Measurements from ENCODE around the gene LTO1.

The LTO1 gene

DNA sequence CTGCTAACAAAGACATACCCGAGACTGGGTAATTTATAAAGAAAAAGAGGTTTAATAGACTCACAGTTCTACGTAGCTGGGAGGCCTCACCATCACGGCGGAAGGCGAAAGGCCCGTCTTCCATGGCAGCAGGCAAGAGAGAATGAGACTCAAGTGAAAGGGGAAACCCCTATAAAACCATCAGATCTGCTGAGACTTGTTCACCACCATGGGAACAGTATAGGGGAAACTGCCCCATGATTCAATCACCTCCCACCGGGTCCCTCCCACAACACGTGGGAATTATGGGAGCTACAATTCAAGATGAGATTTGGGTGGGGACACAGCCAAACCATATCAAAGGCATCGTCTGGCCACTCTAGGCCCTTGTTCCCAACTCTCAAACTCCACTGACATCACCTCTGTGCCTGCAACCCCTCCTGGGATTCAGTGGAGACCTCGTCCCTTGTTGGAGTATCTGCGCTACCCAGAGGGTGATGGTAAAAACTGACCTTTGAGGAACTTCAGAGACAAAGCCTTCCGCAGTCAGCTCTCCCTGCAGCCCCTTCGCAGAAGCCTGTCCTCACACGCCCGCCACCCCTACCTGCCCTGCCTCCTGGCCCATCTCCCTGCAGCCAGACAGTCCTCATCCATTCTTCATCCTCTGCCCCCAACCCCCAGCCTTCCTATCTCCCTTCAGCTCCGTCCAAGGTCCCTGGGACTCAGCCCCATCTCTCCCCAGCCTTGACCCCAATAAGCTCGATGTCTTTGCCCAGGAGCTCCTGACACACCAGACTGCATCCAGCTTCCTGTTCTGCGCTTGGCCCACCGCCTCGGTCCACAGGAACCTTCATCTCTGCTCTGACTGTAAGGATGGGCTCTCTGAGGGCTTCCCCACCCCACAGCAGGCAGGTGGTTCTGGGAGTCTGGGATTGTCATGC, 18.4 kb downstream of the LTO1 start:
- DNase-seq, result no peak

DNA sequence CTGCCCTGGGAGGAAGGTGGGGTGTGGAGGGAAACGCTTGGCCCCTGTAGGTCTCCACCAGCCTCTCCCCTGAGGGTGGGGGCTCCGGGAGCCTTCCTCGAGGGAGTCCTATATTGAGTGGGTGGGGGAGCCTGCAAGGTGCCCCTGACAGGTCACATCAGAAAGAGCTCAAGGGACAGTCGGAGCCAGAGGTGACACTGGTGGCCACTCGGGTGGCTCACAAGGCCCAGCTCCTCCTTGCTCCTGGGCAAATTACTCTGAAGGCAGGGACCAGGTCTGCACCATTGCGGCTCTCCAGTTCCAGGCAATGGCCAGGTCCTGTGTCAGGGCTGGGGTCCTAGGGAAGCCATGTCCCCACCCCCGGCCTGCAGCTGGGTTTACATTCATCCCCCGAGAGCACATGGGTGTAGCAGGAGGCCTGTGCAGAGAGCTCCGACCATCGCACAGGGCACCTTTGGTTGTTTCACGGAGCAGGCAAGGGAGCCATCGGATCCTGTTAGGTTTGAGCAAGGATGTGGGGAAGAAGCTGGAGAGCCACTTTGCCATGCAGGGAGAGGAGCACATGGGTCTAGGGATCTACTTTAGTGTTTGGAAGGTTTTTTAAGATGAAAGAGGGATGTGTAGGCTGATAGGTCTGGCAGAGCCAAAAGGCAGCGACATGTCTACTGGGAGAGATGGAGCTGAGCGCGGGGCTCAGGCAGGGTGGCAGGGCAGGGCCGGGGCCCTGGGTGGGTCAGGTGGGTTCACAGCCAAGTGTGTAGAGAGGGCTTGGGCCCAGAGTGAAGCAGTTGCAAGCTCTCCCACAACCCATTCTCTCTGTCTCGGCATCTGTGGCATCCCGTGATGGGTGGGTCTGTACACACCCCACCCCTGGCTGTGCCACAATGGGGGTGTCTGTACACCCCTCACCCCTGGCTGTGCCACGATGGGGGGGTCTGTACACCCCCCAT, 19.4 kb downstream of the LTO1 start:
- DNase-seq, result no peak

DNA sequence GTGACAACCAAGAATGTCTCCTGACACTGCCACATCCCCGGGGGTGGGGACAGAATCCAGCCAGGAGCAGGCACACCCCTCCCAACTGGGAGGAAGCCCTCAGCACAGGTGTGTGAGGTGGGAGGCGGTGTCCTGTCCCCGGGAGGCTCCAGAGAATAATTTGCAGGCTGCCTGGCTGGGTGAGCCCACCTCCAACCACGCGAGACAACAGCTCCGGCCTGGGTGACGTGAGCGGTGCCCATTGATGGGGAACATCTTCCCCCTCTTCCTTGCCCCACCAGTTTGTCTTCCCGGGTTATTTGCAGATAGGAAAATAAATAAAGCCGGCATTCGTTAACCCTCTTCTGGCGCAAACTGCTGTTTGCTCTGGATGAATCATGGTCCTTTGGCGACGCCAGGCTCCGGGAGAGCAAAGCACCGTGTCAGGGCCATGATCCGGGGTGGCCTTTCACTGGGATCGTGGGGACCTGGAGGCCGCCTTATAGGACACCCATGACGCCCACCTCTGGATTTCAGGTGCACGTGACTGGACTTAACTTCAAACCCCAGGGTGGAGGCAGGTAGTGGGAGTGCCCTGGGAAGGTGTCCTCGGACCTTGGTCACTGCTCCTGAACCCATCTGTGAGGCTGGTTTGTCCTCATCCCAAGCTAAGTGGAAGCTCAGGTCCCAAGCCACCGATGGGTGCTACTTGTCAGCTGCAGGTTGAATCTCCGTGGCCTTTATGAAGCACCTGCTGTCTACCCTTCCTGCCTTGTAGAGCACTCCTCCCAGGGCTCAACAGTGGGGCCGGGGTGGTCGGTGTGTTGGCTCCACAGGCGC, 20.3 kb downstream of the LTO1 start:
- no peak for DNase-seq

DNA sequence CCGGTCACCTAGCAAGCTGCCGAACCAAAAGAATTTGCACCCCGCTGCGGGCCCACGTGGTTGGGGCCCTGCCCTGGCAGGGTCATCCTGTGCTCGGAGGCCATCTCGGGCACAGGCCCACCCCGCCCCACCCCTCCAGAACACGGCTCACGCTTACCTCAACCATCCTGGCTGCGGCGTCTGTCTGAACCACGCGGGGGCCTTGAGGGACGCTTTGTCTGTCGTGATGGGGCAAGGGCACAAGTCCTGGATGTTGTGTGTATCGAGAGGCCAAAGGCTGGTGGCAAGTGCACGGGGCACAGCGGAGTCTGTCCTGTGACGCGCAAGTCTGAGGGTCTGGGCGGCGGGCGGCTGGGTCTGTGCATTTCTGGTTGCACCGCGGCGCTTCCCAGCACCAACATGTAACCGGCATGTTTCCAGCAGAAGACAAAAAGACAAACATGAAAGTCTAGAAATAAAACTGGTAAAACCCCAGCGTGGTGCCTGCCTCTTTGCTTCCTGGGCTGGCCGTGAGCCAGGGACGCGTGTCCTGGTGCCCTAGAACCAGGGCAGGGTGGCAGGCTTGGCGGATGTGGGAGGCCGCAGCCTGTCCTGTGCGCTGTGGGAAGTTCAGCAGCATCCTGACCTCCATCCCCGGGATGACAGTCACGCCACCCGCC, 21.0 kb downstream of the LTO1 start:
- no peak for DNase-seq

DNA sequence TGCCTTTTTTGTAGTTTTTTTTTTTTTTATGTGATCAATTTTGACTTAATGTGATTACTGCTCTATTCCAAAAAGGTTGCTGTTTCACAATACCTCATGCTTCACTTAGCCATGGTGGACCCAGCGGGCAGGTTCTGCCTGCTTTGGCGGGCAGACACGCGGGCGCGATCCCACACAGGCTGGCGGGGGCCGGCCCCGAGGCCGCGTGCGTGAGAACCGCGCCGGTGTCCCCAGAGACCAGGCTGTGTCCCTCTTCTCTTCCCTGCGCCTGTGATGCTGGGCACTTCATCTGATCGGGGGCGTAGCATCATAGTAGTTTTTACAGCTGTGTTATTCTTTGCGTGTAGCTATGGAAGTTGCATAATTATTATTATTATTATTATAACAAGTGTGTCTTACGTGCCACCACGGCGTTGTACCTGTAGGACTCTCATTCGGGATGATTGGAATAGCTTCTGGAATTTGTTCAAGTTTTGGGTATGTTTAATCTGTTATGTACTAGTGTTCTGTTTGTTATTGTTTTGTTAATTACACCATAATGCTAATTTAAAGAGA, 21.7 kb downstream of the LTO1 start:
- DNase-seq, result no peak

DNA sequence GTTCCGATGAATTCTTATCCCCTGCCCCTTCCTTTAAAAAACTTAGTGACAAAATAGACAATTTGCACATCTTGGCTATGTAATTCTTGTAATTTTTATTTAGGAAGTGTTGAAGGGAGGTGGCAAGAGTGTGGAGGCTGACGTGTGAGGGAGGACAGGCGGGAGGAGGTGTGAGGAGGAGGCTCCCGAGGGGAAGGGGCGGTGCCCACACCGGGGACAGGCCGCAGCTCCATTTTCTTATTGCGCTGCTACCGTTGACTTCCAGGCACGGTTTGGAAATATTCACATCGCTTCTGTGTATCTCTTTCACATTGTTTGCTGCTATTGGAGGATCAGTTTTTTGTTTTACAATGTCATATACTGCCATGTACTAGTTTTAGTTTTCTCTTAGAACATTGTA, 22.2 kb downstream of the LTO1 start:
- no peak for DNase-seq

DNA sequence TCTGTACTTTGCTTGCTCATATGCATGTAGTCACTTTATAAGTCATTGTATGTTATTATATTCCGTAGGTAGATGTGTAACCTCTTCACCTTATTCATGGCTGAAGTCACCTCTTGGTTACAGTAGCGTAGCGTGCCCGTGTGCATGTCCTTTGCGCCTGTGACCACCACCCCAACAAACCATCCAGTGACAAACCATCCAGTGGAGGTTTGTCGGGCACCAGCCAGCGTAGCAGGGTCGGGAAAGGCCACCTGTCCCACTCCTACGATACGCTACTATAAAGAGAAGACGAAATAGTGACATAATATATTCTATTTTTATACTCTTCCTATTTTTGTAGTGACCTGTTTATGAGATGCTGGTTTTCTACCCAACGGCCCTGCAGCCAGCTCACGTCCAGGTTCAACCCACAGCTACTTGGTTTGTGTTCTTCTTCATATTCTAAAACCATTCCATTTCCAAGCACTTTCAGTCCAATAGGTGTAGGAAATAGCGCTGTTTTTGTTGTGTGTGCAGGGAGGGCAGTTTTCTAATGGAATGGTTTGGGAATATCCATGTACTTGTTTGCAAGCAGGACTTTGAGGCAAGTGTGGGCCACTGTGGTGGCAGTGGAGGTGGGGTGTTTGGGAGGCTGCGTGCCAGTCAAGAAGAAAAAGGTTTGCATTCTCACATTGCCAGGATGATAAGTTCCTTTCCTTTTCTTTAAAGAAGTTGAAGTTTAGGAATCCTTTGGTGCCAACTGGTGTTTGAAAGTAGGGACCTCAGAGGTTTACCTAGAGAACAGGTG, 23.1 kb downstream of the LTO1 start:
- no peak for DNase-seq

DNA sequence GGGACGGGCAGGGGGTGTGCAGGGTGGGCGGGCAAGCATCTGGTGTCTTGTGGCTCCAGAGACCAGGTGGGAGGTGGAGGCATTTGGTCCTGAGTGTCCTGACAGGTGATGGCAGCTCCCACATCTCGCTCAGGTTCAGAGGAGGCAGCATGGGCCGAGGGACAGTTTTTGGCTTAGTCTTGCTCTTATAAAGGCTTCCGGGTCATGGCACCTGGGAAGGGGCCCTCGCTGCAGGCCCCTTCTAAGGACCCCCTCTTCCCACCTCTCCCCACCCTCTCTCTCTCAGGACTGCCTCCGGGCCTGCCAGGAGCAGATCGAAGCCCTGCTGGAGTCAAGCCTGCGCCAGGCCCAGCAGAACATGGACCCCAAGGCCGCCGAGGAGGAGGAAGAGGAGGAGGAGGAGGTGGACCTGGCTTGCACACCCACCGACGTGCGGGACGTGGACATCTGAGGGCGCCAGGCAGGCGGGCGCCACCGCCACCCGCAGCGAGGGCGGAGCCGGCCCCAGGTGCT, 24.3 kb downstream of the LTO1 start:
- DNase-seq, result no peak

DNA sequence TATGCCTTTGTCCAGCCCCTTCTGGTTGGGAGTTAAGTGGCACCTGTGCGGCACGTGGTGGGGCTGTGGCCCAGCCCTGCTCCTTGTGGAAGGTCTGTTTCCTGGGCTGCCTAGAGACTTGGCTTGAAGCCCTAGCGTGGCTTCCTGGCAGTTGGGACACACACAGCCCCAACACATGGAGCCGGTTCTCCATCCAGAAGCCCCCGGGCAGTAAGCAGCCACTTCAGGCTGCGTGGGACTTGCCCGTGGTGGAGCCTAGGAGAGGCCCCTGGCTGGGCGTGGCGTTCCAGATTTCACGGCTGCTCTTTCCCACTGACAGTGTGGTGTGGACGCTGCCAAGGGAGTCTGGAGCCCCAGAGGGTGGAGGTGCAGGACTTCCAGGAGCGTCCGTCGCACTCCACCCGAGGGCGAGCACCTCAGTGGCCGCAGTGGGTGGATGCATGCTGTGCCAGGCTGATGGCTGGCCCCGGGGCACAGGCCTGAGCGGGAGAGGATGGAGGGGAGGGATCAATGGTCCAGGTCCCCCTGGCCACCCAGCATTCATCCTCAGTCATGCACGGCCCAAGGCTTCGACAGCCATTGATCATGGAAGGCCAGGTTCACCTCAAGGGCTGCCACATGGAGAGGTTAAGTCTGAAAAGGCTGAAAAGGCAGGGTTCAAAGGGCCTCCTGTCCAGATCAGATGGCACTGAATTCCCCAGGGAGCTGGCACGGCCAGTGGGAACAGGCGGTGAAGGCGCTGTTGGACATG, 24.9 kb downstream of the LTO1 start:
- DNase-seq, result no peak

- no peak for DNase-seq
Observed at GRCh38 chr11:69649576-69649900, 25.6 kb downstream of the LTO1 start.

DNA sequence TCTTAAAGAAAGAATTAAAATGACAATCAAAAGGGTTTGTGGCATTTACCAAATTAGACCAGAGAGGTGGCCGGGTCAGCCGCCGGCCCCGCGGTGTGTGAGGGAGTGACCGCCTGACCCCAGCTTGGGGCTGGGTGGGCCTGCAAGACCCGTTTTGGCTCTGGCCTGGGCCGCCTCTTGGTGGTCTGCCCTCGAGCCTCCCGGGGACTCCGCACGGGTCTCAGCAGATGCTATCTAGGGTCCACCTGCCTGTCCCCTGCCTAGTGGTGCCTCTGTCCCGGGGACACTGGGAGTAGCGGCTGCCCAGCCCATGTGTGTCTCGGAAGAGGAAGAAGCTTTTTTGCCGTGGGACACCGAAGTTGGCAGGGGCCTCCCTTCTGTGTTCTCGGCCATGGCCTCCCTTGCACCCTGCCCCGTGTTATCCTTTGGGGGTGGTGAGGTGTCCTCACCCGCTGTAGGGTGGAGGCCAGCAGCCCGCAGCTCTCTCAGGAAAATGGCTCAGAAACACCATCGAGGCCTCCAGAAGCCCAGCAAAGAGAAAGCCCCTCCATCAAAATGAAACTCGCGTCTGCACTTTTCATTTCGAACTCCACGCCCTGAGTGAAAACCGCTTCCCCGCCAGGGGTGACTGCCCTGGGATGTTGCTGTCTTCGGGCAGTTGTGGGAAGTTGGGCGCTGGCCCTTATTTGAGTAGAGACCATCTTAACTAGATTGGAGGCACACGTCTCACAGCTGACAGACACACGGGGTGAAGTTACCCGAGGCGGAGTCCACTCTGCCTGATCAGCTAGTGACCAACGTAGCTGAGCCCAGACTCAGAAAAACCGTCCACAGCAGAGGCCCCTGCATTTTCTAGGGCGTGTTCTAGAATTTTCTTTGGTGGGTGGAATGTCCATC, 26.2 kb downstream of the LTO1 start:
- no peak for DNase-seq

DNA sequence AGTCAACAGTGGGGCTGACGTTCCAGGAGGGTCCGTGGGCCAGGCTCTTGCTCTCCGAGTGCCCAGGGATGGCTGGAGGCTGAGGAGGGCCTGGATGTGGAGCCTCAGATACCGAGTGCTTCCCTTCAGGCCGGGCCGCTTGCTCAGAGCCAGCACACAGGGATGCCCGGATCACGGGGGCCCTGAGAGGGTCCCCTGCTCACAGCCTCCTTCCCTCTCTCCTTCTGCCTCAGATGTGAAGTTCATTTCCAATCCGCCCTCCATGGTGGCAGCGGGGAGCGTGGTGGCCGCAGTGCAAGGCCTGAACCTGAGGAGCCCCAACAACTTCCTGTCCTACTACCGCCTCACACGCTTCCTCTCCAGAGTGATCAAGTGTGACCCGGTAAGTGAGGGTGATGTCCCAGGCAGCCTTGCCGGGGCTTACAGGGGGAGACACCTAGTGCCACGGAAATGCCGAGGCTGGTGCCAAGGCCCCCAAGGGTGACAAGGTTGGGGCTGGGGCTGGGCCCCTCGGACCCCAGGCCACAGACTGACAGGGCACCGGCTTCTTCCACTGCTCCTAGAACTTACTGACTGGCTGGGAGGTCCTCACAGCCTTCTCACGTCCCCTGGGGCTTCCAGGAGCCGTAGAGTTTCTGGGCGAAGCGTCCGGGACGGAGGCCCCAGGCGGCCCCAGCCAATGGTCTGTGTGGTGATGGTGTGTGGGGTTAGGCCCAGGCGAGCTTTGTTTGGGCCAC, 27.2 kb downstream of the LTO1 start:
- no peak for DNase-seq

GRCh38 chr11:69647390-69647748, 27.8 kb downstream of the LTO1 start:
- no peak for DNase-seq

DNA sequence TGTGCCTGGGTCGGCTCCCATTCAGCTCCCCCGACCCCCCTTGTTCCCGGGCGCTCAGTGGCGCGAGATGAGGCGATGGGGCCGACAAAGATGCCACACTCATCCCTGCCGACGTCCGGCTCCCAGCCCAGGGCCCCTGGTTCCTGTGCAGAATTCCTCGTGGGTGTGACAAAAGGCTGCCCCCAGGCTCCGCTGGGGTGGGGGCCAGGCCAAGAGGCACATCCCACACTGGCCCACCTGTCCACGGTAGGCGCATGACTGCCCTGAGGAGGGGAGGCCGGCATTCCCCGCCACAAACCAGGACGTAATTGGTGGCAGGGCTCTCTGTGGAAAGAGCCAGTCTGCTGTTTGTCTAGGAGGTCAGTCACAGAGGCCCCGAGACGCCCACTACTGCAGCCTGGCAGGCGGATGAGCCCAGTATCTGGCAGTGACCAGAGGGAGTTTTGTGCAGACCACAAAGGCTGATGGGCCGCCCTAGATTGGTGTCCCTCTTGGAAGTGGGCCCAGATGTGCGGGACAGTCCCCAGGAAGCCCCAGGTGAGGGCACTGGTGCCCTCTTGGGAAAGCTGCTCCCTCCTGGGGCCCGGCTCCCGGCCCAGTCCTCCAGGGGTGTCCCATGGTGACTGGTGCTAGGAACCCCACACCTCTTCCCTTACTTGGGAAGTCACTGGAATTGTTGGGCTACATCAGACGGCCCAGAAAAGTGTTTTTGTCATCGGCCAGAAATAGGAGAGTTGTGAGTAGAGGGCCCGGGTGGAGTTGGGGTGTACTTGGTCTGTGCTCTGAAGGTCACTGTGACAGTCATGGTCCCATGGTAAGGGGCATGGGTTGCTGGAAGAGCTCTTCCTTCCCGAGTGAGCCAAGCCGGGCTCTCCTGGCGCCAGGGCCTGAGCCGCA, 28.4 kb downstream of the LTO1 start:
- DNase-seq, result no peak

DNA sequence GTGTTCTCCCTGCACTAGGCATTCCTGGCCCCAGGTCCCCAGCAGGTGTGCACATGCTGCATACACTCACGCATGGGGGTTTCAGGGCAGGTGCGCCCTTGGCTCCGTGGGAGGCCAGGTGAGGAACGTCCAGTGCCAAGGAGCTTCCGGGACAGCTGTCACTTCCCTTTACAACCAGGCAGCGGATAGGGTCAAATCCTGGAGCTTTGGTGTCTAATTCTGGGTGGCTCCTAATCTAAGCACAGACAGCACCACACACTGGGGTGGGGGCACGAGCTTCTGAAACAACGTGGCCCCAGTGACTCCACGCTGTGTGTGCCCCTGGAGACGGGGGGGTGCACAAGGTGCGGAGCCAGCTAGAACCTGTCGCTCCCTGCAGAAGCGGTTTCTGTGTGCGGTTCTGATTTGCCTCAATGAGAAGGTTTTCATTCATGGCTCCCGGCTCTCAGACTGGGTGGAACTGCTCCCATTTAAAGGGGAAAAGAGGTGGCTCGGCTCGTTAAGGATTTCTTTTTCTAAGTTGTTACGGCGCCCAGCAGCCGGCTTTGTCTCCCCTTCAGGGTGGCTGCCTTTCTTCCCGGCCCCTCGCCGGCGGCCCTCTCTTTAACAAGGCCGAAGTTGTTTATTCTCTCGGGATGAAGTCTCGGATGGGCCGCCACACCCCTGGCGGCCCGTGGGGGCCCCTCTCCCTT, 29.2 kb downstream of the LTO1 start:
- no peak for DNase-seq

DNA sequence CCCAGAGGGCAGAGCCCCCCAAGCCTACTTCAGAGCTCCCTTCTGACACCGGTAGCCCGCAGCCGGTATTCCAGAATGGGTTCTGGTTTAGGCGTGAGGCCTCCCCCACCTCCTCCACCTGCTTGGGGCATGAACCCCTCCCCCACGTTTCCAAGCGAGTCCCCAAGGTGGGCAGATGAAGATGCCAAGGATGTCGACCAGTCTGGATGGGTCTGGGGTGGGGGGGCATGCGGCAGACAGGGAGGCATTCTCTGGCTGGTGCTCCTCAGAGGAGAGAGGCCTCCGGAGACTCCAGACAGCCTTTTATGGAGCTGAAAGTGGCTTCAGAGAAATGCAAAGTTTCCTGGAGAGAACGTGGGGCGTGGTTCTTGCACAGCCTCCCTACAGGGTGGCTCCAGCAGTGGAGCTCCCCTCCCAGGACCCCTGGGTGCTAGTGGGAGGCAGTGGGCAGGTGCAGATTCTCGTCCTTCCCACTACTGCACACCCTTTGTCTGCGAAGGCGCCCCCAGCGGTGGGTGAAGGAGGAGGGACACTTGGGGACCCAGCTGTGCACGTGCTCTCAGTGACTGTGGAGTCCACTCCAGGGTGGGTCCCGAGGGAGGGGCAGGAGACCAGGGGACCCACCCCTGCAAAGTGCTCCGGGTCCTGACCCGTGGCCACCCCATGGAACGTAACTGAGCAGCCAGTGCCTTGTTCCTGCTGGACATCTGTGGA, 30.0 kb downstream of the LTO1 start:
- DNase-seq, result no peak
